ENCODE measurements around the gene ONECUT3. TPM values are rescaled to one million over a fixed set of nuclear protein-coding genes. Genes with fewer than 3 reads are reported as not detected.
"Not testable (repeated sequence)": the region's sequence is repeated elsewhere in the genome, so short reads cannot be mapped to it uniquely, and the experiment has no call there.

The ONECUT3 gene
- total RNA-seq, 1 donor from 2014 or later, result not detected

- no peak for ATAC-seq (ENCODE audit: poor library complexity)
- intact Hi-C loops (cut with DNase I), result no loop called here
- DNase-seq, result no peak
Observed at GRCh38 chr19:1780272-1780958, 27.1 kb downstream of the ONECUT3 start.

GRCh38 chr19:1782521-1782920 is 29.2 kb downstream of the ONECUT3 start:
- intact Hi-C loops (cut with DNase I), result no loop called here
- DNase-seq (no peak), ATAC-seq (ENCODE audit: poor library complexity) (no peak)

- DNase-seq (no peak), ATAC-seq (ENCODE audit: poor library complexity) (no peak)
- intact Hi-C loops (cut with DNase I), result no loop called here
Observed at GRCh38 chr19:1783354-1783753, 30.0 kb downstream of the ONECUT3 start.

- no peak for ATAC-seq (ENCODE audit: poor library complexity)
- no peak for DNase-seq
- intact Hi-C loops (cut with DNase I), result no loop called here
Observed at GRCh38 chr19:1783874-1784273, 30.6 kb downstream of the ONECUT3 start.

GRCh38 chr19:1785310-1785709 is 32.0 kb downstream of the ONECUT3 start:
- no peak for DNase-seq
- intact Hi-C loops (cut with DNase I), result no loop called here
- ATAC-seq (ENCODE audit: poor library complexity), result no peak

- DNase-seq (no peak), ATAC-seq (ENCODE audit: poor library complexity) (no peak)
- intact Hi-C loops (cut with DNase I), result no loop called here
Observed at GRCh38 chr19:1786668-1787067, 33.4 kb downstream of the ONECUT3 start.

GRCh38 chr19:1787116-1787515 is 33.8 kb downstream of the ONECUT3 start:
- DNase-seq (no peak), ATAC-seq (ENCODE audit: poor library complexity) (no peak)
- intact Hi-C loops (cut with DNase I), result no loop called here

GRCh38 chr19:1789261-1790041 is 36.1 kb downstream of the ONECUT3 start:
- DNase-seq (no peak), ATAC-seq (ENCODE audit: poor library complexity) (no peak)
- intact Hi-C loops (cut with DNase I), result no loop called here

GRCh38 chr19:1790054-1790792 is 36.9 kb downstream of the ONECUT3 start:
- intact Hi-C loops (cut with DNase I), result no loop called here
- no peak for DNase-seq
- no peak for ATAC-seq (ENCODE audit: poor library complexity)

- intact Hi-C loops (cut with DNase I), result no loop called here
- ATAC-seq (ENCODE audit: poor library complexity) (no peak), DNase-seq (no peak)
Observed at GRCh38 chr19:1791879-1792278, 38.6 kb downstream of the ONECUT3 start.

GRCh38 chr19:1794424-1795172 is 41.3 kb downstream of the ONECUT3 start:
- intact Hi-C loops (cut with DNase I), result no loop called here
- ATAC-seq (ENCODE audit: poor library complexity), result no peak

GRCh38 chr19:1796395-1797142 is 43.3 kb downstream of the ONECUT3 start:
- no peak for ATAC-seq (ENCODE audit: poor library complexity)
- intact Hi-C loops (cut with DNase I), result no loop called here
- DNase-seq, result no peak

More at GRCh38 chr19:1794424-1795172, 41.3 kb downstream of the ONECUT3 start:
- no peak for DNase-seq

- intact Hi-C loops (cut with DNase I); DNase-seq; ATAC-seq (ENCODE audit: poor library complexity): not testable (repeated sequence)
Observed at GRCh38 chr19:1797313-1797712, 44.0 kb downstream of the ONECUT3 start.

- intact Hi-C loops (cut with DNase I), result no loop called here
- DNase-seq, result no peak
- ATAC-seq (ENCODE audit: poor library complexity), result no peak
Observed at GRCh38 chr19:1799695-1800342, 46.5 kb downstream of the ONECUT3 start.

GRCh38 chr19:1804858-1805257 is 51.6 kb downstream of the ONECUT3 start:
- ATAC-seq (ENCODE audit: poor library complexity) (no peak), DNase-seq (no peak)
- intact Hi-C loops (cut with DNase I), result no loop called here

GRCh38 chr19:1805401-1806183 is 52.3 kb downstream of the ONECUT3 start:
- DNase-seq, result no peak
- no peak for ATAC-seq (ENCODE audit: poor library complexity)
- intact Hi-C loops (cut with DNase I), result no loop called here
